ENCODE data around the gene ADH1A. TPM values are rescaled to one million over a fixed set of nuclear protein-coding genes. Genes with fewer than 3 reads are reported as not detected.
"Not testable (repeated sequence)": the region's sequence is repeated elsewhere in the genome, so short reads cannot be mapped to it uniquely, and the experiment has no call there.

The ADH1A gene
- total RNA-seq, 1 donor from 2014 or later, result not detected

GRCh38 chr4:99329876-99330275, 39.1 kb upstream of the ADH1A start:
- Mint-ChIP-seq H3K4me1 (ENCODE audit: unreplicated experiment) (no peaks in the 10 kb centered on the region), H3K36me3 (ENCODE audit: low read depth, unreplicated experiment) (no peaks in the 10 kb centered on the region), H3K9me3 (ENCODE audit: unreplicated experiment) (no peaks in the 10 kb centered on the region), H3K4me3 (ENCODE audit: unreplicated experiment) (no peak overlapping the region), H3K27me3 (ENCODE audit: unreplicated experiment) (no peaks in the 10 kb centered on the region), H3K27ac (ENCODE audit: unreplicated experiment) (no peak overlapping the region)
- DNase-seq (ENCODE audit: low spot score), result no peak
- TF ChIP-seq CTCF (IDR thresholded peaks at IDR 0.05; ENCODE audit: unreplicated experiment), result no peak

GRCh38 chr4:99324979-99325378, 34.2 kb upstream of the ADH1A start:
- no peak overlapping the region for H3K4me3 Mint-ChIP-seq (ENCODE audit: unreplicated experiment)
- no peaks in the 10 kb centered on the region for H3K27me3 Mint-ChIP-seq (ENCODE audit: unreplicated experiment)
- no peaks in the 10 kb centered on the region for H3K9me3 Mint-ChIP-seq (ENCODE audit: unreplicated experiment)
- peaks cover 10% of the 10 kb centered on the region for H3K4me1 Mint-ChIP-seq (ENCODE audit: unreplicated experiment)
- no peak overlapping the region for H3K27ac Mint-ChIP-seq (ENCODE audit: unreplicated experiment)
- TF ChIP-seq CTCF (IDR thresholded peaks at IDR 0.05; ENCODE audit: unreplicated experiment), result no peak
- DNase-seq (ENCODE audit: low spot score), result no peak
- H3K36me3 Mint-ChIP-seq (ENCODE audit: low read depth, unreplicated experiment), result no peaks in the 10 kb centered on the region

DNA sequence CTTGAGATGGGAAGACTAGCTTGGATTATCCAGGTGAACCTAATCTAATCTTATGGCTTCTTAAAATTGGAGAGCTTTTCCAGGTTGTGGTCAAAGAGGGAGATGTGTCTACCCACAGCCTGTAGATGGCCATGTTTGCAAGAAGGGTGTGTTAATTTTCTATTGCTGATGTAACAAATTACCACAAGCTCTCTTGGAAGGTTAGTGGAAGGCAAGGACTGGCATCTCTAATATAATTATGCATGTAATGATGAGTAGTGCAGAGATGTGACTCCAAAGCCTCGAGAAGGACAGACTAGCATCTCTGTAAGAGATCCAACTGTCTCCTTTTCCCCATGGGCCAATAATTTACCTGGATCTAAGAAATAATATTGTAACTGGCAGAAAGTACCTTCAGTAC, 33.6 kb upstream of the ADH1A start:
- Mint-ChIP-seq H3K9me3 (ENCODE audit: unreplicated experiment) (no peaks in the 10 kb centered on the region), H3K4me3 (ENCODE audit: unreplicated experiment) (no peak overlapping the region), H3K36me3 (ENCODE audit: low read depth, unreplicated experiment) (no peaks in the 10 kb centered on the region), H3K27me3 (ENCODE audit: unreplicated experiment) (no peaks in the 10 kb centered on the region), H3K27ac (ENCODE audit: unreplicated experiment) (no peak overlapping the region), H3K4me1 (ENCODE audit: unreplicated experiment) (peaks cover 10% of the 10 kb centered on the region)
- TF ChIP-seq CTCF (IDR thresholded peaks at IDR 0.05; ENCODE audit: unreplicated experiment), result no peak
- no peak for DNase-seq (ENCODE audit: low spot score)

- Mint-ChIP-seq H3K27ac (ENCODE audit: unreplicated experiment) (no peak overlapping the region), H3K4me3 (ENCODE audit: unreplicated experiment) (no peak overlapping the region), H3K9me3 (ENCODE audit: unreplicated experiment) (no peaks in the 10 kb centered on the region), H3K4me1 (ENCODE audit: unreplicated experiment) (peaks cover 10% of the 10 kb centered on the region), H3K36me3 (ENCODE audit: low read depth, unreplicated experiment) (no peaks in the 10 kb centered on the region), H3K27me3 (ENCODE audit: unreplicated experiment) (no peaks in the 10 kb centered on the region)
- DNase-seq (ENCODE audit: low spot score), result no peak
- TF ChIP-seq CTCF (IDR thresholded peaks at IDR 0.05; ENCODE audit: unreplicated experiment), result no peak
Measured at GRCh38 chr4:99323756-99324155, 33.0 kb upstream of the ADH1A start.

DNA sequence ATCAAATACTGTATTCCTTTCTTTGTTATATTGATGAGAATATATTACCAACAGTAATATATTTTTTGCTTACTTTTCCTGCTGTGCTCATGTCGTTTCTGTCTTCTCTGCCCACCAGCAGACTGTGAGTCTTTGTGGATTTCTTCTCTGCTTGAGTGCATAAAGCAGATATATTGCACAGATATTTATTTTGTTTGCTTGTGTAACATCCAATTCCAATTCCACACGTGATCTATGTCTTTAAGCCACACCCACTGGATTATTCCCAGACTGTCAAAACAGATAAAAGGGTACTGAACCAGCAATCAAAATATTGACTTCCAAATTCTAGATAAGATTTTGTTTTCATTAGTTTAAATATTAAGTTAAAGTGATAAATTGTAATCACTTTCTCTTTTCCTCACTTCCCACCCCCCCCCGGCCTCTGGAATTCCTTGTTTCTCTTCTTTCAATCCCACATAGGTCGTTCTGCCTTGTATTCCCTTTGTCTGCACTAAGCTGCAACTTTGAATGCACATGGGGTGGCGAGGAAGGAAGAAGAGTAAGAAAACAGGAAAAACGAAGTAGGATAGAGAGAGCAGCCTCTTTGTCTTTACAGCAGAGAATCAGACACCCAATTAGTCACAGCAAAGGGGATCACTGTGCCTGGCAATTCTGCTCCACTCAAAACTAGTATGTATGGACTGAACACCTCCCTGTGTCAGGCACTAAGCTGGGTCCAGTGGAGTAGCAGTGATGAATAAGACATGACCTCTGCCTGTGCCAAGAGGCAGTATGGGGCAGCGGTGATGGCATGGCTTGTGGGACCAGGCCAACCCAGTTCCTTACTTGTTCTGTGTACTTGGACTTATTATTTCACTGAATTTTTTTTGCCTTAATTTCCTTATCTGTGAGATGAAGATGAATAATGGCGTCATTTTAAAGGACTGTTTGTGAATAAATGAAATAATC, 30.7 kb upstream of the ADH1A start, which contains the start of gene ADH1B:
TSS of gene ADH1B (minus strand) at position 161 of the 951 bp plus-strand sequence. CDS start at position 91, 70 bp downstream.
- no peaks in the 10 kb centered on the region for H3K27me3 Mint-ChIP-seq (ENCODE audit: unreplicated experiment)
- H3K4me3 Mint-ChIP-seq (ENCODE audit: unreplicated experiment), result no peak within 1 kb of the TSS
- H3K36me3 Mint-ChIP-seq (ENCODE audit: low read depth, unreplicated experiment), result no peaks in the 10 kb centered on the region
- H3K9me3 Mint-ChIP-seq (ENCODE audit: unreplicated experiment), result no peaks in the 10 kb centered on the region
- peaks cover 13% of the 10 kb centered on the region for H3K4me1 Mint-ChIP-seq (ENCODE audit: unreplicated experiment)
- no peak for TF ChIP-seq CTCF (IDR thresholded peaks at IDR 0.05; ENCODE audit: unreplicated experiment)
- H3K27ac Mint-ChIP-seq (ENCODE audit: unreplicated experiment), result no peak within 1 kb of the TSS
- DNase-seq (ENCODE audit: low spot score), result no peak

GRCh38 chr4:99317811-99318210, 27.0 kb upstream of the ADH1A start:
- not testable (repeated sequence) for H3K27me3 Mint-ChIP-seq (ENCODE audit: unreplicated experiment); H3K4me3 Mint-ChIP-seq (ENCODE audit: unreplicated experiment); H3K9me3 Mint-ChIP-seq (ENCODE audit: unreplicated experiment); DNase-seq (ENCODE audit: low spot score); H3K36me3 Mint-ChIP-seq (ENCODE audit: low read depth, unreplicated experiment); H3K27ac Mint-ChIP-seq (ENCODE audit: unreplicated experiment)
- H3K4me1 Mint-ChIP-seq (ENCODE audit: unreplicated experiment), result peaks cover 13% of the 10 kb centered on the region

Measured in endothelial cell (in vitro differentiated cells).